Activated T-cell treated with anti-CD3 and anti-CD28 coated beads, Interleukin-2, amount 50 U/mL, for 48 hours (primary cell): ENCODE results near the gene UBE2V1.

ENCODE experiments used
- DNase-seq, 2 experiments: peaks; one replicate each; pipeline ENCODE4 v3.0.0-alpha.2; 2020

The UBE2V1 gene

DNA sequence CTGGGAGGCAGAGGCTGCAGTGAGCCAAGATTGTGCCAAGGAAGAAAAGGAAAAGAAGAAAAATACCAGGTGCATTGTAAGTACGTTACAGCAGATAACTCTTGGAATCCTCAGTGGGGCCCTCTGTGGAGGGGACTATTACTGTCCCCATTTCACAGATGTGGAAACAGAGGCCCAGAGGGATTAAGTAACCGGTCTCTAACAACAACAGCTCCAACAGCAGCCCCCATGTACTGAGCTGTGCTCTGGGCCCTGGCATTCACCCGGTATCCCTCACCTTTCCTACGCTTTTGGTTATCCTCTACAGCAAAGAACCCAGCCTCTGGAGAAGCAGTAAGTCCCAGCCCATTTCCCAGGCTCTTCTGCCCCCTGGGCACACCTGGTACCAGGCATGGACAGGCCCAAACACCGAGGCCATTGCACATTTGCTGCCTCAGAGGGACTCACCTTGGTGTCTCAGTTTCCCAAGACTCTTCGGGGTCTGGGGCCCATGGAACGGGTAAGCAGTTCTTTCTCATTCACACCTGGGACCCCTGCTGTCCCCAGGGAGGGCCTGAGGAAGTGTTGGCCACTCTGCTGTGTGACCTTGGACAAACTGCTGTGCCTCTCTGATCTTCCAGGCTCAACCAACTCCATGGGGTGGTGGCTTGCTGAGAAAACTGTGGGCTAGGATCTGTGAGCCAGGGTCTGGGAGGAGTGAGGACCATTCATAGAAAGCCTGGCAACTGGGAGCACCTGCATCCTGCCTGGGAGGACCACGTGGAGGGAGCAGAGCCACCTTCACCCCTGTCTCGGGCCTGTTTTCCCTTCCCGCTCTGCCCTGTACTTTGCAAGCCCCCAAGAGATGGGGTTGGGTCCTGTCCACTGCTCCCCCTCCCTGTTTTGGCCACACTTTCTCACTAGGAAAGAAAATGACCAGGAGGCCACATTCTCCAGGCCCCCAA, 70.3 kb downstream of the UBE2V1 start:
- DNase-seq = no peak

DNA sequence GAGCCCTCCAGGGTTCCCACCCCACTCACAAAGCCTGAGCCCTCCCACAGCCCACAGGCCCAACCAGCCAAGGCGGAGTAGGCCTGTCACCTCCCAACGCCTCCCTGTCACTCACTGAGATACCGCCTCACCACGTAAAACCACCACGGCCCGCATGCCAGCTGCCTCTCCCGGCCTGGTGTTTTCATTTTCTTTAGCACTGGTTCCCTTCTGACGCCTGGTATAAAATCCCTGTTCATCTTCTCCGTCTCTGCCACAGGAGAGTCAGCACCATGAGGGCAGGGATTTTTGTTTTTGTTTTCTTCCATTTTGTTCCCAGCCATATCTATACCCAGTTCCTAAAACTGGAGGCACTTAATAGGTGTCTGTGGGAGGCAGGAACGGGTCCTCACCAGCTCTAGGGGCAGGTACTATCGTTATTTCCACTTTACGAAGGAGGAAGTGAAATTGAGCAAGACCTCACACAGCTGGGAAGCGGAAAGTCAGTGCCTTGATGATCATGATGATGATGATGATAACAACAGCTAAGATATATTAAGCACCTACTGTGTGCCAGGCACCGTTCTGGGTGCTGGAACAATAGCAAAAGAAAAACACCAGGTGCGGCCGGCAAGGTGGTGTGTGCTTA, 71.6 kb downstream of the UBE2V1 start:
- DNase-seq = no peak

DNA sequence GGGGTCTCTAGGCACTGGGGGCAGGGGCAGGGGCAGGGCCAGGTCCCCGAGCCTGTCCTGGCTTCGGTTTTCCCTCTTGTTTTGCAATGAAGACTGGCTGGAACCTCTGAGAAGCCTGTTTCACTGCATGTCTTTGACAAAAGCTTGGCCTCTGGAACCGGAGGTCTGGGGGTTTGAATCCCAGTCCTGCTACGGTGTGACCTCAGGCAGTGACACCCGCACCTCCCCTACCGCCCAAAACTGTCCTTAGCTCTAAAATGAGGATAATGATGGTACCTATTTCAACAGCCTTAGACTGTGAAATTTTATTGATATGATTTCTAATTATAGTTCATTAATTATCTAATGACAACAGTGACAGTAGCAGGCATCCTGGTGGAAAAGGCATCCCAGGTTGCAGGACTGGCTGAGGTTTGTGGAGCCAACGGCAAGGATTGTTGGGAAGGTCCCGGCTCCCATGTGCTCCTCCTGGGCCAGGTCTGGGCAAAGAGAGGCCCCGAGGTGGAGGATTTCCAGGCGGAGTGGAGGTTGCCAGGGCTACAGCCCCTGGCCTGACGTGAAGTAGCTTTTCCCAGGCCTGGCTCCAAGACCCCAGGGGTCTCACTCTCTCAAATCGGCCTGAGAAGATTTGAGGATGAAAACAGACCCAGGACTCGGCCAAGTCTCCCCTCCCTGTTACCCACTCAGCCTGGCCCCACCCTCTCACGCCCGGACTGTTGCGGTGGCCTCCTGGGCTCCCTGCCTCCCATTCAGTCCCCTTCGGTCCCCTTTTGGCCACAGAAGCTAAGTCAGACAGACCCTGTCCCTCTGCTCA, 72.3 kb downstream of the UBE2V1 start:
- no peak for DNase-seq

GRCh38 chr20:50039706-50040431, 73.1 kb downstream of the UBE2V1 start:
- DNase-seq = no peak

DNA sequence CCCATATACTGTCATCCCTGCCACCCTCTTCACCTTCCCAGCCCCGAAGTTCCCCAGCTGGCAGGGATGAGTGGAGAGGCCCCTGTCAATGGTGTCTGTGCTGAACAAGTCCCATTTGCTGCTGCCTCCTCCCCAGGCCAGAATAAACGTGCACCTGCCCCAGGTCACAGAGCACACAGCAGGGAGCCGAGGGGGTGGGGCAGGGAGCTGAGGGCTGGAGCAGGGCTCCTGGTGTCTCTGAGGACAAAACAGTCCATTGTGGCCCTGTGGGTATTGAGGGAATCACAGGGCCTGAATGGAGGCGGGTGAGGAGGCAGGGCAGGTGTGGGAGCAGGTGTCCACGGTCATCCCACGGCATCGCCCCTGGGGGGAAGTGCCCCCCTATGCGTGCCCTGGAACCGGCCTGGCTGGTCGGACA, 74.4 kb downstream of the UBE2V1 start:
- DNase-seq = no peak

DNA sequence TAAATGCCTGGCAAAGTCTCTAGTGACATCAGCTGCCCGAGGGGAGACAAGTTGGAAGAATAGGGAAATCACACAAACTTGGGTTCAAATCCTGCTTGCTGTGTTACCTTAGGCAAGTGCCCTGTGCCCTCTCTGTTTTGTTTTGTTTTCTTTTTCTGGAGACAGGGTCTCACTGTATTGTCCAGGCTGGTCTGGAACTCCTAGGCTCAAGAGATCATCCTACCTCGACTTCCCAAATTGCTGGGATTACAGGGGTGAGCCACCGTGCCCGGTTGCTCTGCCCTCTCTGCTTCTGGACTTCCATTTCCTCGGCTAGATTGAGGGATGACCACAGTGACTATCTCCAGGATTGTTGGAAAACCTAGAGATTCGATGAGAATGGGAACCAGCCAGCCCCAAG, 74.8 kb downstream of the UBE2V1 start:
- no peak for DNase-seq

DNA sequence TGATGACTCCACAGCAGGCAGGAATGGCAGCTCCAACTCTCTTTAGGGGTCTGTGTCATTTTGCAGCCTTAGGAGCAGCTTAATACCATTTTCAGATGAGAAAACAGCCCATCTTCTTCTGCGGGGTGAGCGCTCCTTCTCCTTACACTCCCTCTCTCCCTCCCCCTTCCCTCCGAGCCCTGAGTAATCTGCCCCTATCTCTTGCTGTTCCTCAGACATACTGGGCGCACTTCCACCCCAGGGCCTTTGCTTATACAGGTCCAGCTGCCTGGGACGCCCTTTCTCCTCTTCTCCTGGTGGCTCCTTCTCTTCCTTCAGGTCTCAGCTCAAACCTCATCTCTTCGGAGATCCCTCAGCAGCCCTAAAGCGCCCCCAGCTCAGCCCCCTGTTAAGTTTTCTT, 75.4 kb downstream of the UBE2V1 start:
- DNase-seq = no peak

- DNase-seq = no peak
Measured at GRCh38 chr20:50037123-50037522, 75.8 kb downstream of the UBE2V1 start.

- no peak for DNase-seq
Measured at GRCh38 chr20:50036703-50037102, 76.2 kb downstream of the UBE2V1 start.

GRCh38 chr20:50034567-50035180, 78.3 kb downstream of the UBE2V1 start:
- no peak for DNase-seq

DNA sequence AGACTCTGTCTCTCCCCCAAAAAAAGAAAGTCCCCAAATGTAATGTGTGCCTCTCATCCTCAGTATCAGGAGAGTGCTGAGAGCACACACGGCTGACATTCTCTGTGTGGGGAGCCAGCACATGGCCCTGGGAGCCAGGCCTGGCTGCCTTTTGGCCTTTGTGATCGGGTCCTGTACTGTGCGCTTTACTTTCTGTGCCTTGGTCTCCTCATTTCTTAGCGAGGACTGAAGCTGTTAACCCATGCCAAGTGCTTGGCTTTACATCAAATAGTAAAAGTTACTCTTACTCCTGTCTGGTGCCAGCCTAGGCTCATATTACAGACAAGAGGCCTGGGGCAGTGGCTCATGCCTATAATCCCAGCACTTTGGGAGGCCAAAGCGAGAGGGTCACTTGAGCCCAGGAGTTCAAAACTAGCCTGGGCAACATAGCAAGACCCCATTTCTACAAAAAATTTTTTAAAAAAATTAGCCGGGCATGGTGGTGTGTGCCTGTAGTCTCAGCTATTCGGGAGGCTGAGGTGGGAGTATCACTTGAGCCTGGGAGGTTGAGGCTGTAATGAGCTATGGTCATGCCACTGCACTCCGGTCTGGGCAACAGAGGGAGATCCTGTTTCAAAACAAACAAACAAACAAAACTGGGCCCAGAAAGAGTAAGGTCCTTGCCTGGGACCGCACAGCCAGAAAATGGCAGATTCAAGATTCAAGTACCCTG, 79.8 kb downstream of the UBE2V1 start:
- no peak for DNase-seq
